WERI-Rb-1 (cell line): Measurements from ENCODE around the gene NEB.

Source experiments
- DNase-seq: peaks from one replicate; pipeline ENCODE4 v3.0.0-alpha.2; 2020
- H3K27ac ChIP-seq: fragments of 250-450 bp; sonication (Bioruptor Pico); 2 replicates; pipeline ENCODE4 v1.5.1; 2020; ENCODE audit warnings: mild to moderate bottlenecking, moderate library complexity
- H3K27me3 ChIP-seq: fragments of 250-450 bp; sonication (Bioruptor Pico); 2 replicates; pipeline ENCODE4 v1.5.1; 2021; ENCODE audit warnings: mild to moderate bottlenecking, low read depth, moderate library complexity; ENCODE audit not compliant: insufficient read depth, severe bottlenecking
- H3K36me3 ChIP-seq: fragments of 250-450 bp; sonication (Bioruptor Pico); 2 replicates; pipeline ENCODE4 v1.5.1; 2020; ENCODE audit warnings: mild to moderate bottlenecking, moderate library complexity
- H3K4me3 ChIP-seq: 2 replicates; pipeline ENCODE4 v1.5.1; 2011; ENCODE audit warnings: low read depth, mild to moderate bottlenecking, control low read depth, low read length
- H3K9me3 ChIP-seq: fragments of 250-450 bp; sonication (Bioruptor Pico); 2 replicates; pipeline ENCODE4 v1.5.1; 2021; ENCODE audit warnings: mild to moderate bottlenecking, moderate library complexity; ENCODE audit not compliant: severe bottlenecking
- CTCF ChIP-seq: IDR thresholded peaks from 2 replicates; pipeline ENCODE4 v1.5.1; 2011; ENCODE audit warnings: low read depth, mild to moderate bottlenecking, control low read depth, inconsistent platforms, low read length

The NEB gene

GRCh38 chr2:151729837-151730236 lies 4.4 kb downstream of the NEB start:
- DNase-seq, result no peak
- Histone ChIP-seq H3K9me3 (no peaks in the 10 kb centered on the region), H3K36me3 (no peaks in the 10 kb centered on the region), H3K4me3 (no peak overlapping the region), H3K27ac (no peak overlapping the region), H3K27me3 (no peaks in the 10 kb centered on the region)
- no peak for TF ChIP-seq CTCF

- H3K27me3 ChIP-seq, result no peaks in the 10 kb centered on the region
- TF ChIP-seq CTCF, result no peak
- no peak overlapping the region for H3K27ac ChIP-seq
- H3K36me3 ChIP-seq, result no peaks in the 10 kb centered on the region
- H3K9me3 ChIP-seq, result no peaks in the 10 kb centered on the region
- no peak for DNase-seq
- no peak overlapping the region for H3K4me3 ChIP-seq
Observed at GRCh38 chr2:151729415-151729811, 4.9 kb downstream of the NEB start.

GRCh38 chr2:151728804-151729414 lies 5.4 kb downstream of the NEB start:
- DNase-seq, result no peak
- H3K27me3 ChIP-seq, result no peaks in the 10 kb centered on the region
- H3K36me3 ChIP-seq, result no peaks in the 10 kb centered on the region
- no peak overlapping the region for H3K4me3 ChIP-seq
- no peaks in the 10 kb centered on the region for H3K9me3 ChIP-seq
- H3K27ac ChIP-seq, result no peak overlapping the region
- no peak for TF ChIP-seq CTCF

GRCh38 chr2:151727593-151728552 lies 6.4 kb downstream of the NEB start:
- Histone ChIP-seq H3K9me3 (no peaks in the 10 kb centered on the region), H3K4me3 (no peak overlapping the region), H3K27me3 (no peaks in the 10 kb centered on the region), H3K36me3 (no peaks in the 10 kb centered on the region), H3K27ac (no peak overlapping the region)
- no peak for DNase-seq
- TF ChIP-seq CTCF, result no peak

GRCh38 chr2:151721161-151721560 lies 13.1 kb downstream of the NEB start:
- no peak for TF ChIP-seq CTCF
- no peaks in the 10 kb centered on the region for H3K9me3 ChIP-seq
- H3K4me3 ChIP-seq, result no peak overlapping the region
- H3K36me3 ChIP-seq, result no peaks in the 10 kb centered on the region
- H3K27ac ChIP-seq, result no peak overlapping the region
- no peak for DNase-seq
- H3K27me3 ChIP-seq, result no peaks in the 10 kb centered on the region
